PC-9 (cell line): ENCODE measurements around the gene COL25A1.

Experiments
- EZH2 ChIP-seq: fragments of 200-600 bp; sonication (generic); IDR thresholded peaks from 2 replicates; pipeline ENCODE4 v1.8.0; 2017; ENCODE audit warnings: antibody characterized with exemption, low read depth
- TF ChIP-seq, protein P1 (sequence below): fragments of 200-600 bp; sonication (generic); conservative IDR thresholded peaks from 2 replicates; pipeline ENCODE4 v1.6.1; 2017; ENCODE audit warnings: mixed run types, antibody characterized with exemption, mild to moderate bottlenecking, moderate library complexity

DNA sequence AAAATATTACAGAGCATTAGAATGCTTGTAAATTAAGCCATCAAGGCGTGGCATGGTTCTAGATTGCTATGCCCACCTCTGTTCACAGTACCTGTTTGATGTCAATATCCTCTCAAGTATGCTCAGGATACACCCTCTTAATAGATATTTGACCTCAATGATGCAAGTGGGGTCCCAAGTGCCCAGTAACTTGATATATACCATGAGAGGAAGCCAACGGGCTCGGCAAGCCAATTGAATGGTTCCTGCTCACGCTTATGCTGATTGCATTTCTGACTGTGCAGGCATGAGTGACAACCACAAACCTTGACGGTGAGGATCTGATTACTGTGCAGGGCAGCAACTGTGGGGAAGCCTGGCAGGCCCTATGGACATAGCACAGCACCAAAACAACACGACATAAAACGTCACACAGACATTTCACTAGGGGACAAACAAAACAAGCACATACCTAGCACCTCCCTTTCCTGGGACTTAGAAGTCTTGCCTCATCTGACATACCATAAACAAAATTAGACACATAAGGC is 360.5 kb downstream of the COL25A1 start:
- TF ChIP-seq, protein P1, sequence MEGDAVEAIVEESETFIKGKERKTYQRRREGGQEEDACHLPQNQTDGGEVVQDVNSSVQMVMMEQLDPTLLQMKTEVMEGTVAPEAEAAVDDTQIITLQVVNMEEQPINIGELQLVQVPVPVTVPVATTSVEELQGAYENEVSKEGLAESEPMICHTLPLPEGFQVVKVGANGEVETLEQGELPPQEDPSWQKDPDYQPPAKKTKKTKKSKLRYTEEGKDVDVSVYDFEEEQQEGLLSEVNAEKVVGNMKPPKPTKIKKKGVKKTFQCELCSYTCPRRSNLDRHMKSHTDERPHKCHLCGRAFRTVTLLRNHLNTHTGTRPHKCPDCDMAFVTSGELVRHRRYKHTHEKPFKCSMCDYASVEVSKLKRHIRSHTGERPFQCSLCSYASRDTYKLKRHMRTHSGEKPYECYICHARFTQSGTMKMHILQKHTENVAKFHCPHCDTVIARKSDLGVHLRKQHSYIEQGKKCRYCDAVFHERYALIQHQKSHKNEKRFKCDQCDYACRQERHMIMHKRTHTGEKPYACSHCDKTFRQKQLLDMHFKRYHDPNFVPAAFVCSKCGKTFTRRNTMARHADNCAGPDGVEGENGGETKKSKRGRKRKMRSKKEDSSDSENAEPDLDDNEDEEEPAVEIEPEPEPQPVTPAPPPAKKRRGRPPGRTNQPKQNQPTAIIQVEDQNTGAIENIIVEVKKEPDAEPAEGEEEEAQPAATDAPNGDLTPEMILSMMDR: no peak
- no peak for TF ChIP-seq EZH2
